Measurements from ENCODE around the gene C17orf67.

DNA sequence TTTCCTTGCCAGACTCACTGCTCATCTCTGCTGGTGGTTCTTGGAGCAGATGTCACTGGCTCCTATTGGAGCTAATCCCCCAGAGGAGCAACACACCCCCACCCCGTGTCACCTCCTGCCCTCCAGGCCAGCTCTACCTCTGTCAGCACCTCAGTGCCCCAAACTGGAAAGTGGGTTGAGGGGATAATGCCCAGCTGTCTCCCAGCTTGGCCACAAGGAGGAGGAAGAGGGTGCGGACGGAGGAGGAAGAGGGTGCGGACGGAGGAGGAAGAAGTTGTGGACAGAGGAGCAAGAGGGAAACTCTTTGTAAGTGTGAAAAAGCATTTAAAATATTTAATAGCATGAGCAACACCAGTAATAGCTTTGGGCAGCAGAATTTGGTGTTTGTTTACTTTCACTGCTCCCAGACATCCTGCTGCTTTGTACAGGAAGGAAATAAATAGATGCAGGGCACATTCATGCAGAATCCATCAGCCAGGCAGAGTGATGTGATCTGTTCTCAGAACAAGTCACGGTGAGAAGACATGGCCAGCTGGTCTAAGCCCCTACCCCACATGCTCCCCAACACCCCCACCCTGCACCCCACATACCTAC is 82.5 kb downstream of the C17orf67 start:
- TF ChIP-seq EZH2 (IDR thresholded peaks at IDR 0.05; ENCODE audit: insufficient read depth, poor library complexity, severe bottlenecking) (no peak), EZH2phosphoT487 (IDR thresholded peaks at IDR 0.05; ENCODE audit: insufficient read depth, low read depth) (no peak)
